ENCODE data around the gene MED12L.
A peak's percentile ranks its signal among the peaks of the same experiment; 100 is the strongest.

Gene MED12L

GRCh38 chr3:151415289-151415688, 329.8 kb downstream of the MED12L start:
- no peak for DNase-seq (ENCODE audit: low read depth)

- DNase-seq (ENCODE audit: low read depth), result no peak
These were observed 334.3 kb downstream of the MED12L start for GRCh38 chr3:151419806-151420205.

- no peak for DNase-seq (ENCODE audit: low read depth)
These were observed 336.5 kb downstream of the MED12L start for GRCh38 chr3:151421938-151422337.

- DNase-seq (ENCODE audit: low read depth), result no peak
These were observed 337.6 kb downstream of the MED12L start for GRCh38 chr3:151423091-151423490.

GRCh38 chr3:151425627-151426340, 340.3 kb downstream of the MED12L start:
- DNase-seq (ENCODE audit: low read depth), result no peak

- DNase-seq (ENCODE audit: low read depth), result no peak
These were observed 340.8 kb downstream of the MED12L start for GRCh38 chr3:151426341-151426657.

- no peak for DNase-seq (ENCODE audit: low read depth)
These were observed 342.9 kb downstream of the MED12L start for GRCh38 chr3:151428386-151428785.

- no peak for DNase-seq (ENCODE audit: low read depth)
These were observed 345.5 kb downstream of the MED12L start for GRCh38 chr3:151430821-151431484.

GRCh38 chr3:151431940-151432339, 346.5 kb downstream of the MED12L start:
- no peak for DNase-seq (ENCODE audit: low read depth)

GRCh38 chr3:151432616-151433372, 347.3 kb downstream of the MED12L start:
- no peak for DNase-seq (ENCODE audit: low read depth)

GRCh38 chr3:151434151-151434890, 348.9 kb downstream of the MED12L start:
- peak; percentile 89 for DNase-seq (ENCODE audit: low read depth)

- no peak for DNase-seq (ENCODE audit: low read depth)
These were observed 351.4 kb downstream of the MED12L start for GRCh38 chr3:151436675-151437446.

- DNase-seq (ENCODE audit: low read depth), result no peak
These were observed 352.4 kb downstream of the MED12L start for GRCh38 chr3:151437906-151438305.

GRCh38 chr3:151439652-151440125, 354.2 kb downstream of the MED12L start:
- peak; percentile 45 for DNase-seq (ENCODE audit: low read depth)

GRCh38 chr3:151440940-151441339, 355.5 kb downstream of the MED12L start:
- no peak for DNase-seq (ENCODE audit: low read depth)

GRCh38 chr3:151443583-151443982, 358.1 kb downstream of the MED12L start:
- no peak for DNase-seq (ENCODE audit: low read depth)

- peak; percentile 97 for DNase-seq (ENCODE audit: low read depth)
These were observed 360.0 kb downstream of the MED12L start for GRCh38 chr3:151445273-151446001.

- no peak for DNase-seq (ENCODE audit: low read depth)
These were observed 360.5 kb downstream of the MED12L start for GRCh38 chr3:151446002-151446340.

GRCh38 chr3:151452368-151452767, 366.9 kb downstream of the MED12L start:
- DNase-seq (ENCODE audit: low read depth), result no peak

GRCh38 chr3:151452841-151453240, 367.4 kb downstream of the MED12L start:
- DNase-seq (ENCODE audit: low read depth), result no peak

- no peak for DNase-seq (ENCODE audit: low read depth)
These were observed 370.6 kb downstream of the MED12L start for GRCh38 chr3:151456065-151456464.
